GM18519 (cell line): ENCODE results near the gene CCR1.
"Not testable (repeated sequence)": the region's sequence is repeated elsewhere in the genome, so short reads cannot be mapped to it uniquely, and the experiment has no call there.

Experiments
- ATAC-seq: cut with Tn5 transposase; IDR thresholded peaks from one replicate; pipeline ENCODE4 v1.9.1; 2021; ENCODE audit warnings: mild to moderate bottlenecking, moderate library complexity; ENCODE audit not compliant: unreplicated experiment, low FRiP score

The CCR1 gene

GRCh38 chr3:46184469-46184868 is 23.6 kb downstream of the CCR1 start:
- no peak for ATAC-seq

- no peak for ATAC-seq
Observed at GRCh38 chr3:46183330-46183729, 24.8 kb downstream of the CCR1 start.

GRCh38 chr3:46168583-46169345 is 39.3 kb downstream of the CCR1 start:
- ATAC-seq: no peak

- ATAC-seq: no peak
Observed at GRCh38 chr3:46163556-46164041, 44.5 kb downstream of the CCR1 start.

- ATAC-seq: no peak
Observed at GRCh38 chr3:46162975-46163555, 45.0 kb downstream of the CCR1 start.

- ATAC-seq: not testable (repeated sequence)
Observed at GRCh38 chr3:46157685-46158084, 50.4 kb downstream of the CCR1 start.

- no peak for ATAC-seq
Observed at GRCh38 chr3:46154311-46154710, 53.8 kb downstream of the CCR1 start.
